Body of pancreas (tissue), 4 donors: Measurements from ENCODE around the gene AGAP3. TPM values are rescaled to one million over a fixed set of nuclear protein-coding genes. Genes with fewer than 3 reads are reported as not detected.

Experiments used
- ATAC-seq: fragments of 150-250 bp; one replicate; pipeline ENCODE4 v1.9.1; 2016
- DNase-seq, 4 donors: peaks; one replicate each; pipeline ENCODE4 v3.0.0-alpha.2; 2019
- H3K27ac ChIP-seq, 4 donors: fragments of 200-600 bp; sonication (generic); 1 replicate in 3 of 4; 2 replicates in 1 of 4; pipeline versions ENCODE4 v1.5.1 to v1.6.1; 2016 to 2019; ENCODE audit warnings: mild to moderate bottlenecking in 1 of 4, mixed read lengths in 1 of 4, moderate library complexity in 1 of 4
- H3K27me3 ChIP-seq, 2 donors: fragments of 200-600 bp; sonication (generic); one replicate each; pipeline ENCODE4 v1.6.0; 2016; ENCODE audit warnings: mild to moderate bottlenecking in 1 of 2
- H3K36me3 ChIP-seq, 2 donors: fragments of 200-600 bp; sonication (generic); replicated peaks in 1 of 2; 2 replicates each; pipeline ENCODE4 v1.5.1; 2016; ENCODE audit warnings: low read depth in 2 of 2; ENCODE audit not compliant: insufficient read depth in 1 of 2
- H3K4me1 ChIP-seq: fragments of 200-600 bp; sonication (generic); one replicate; pipeline ENCODE4 v1.6.0; 2016
- H3K4me3 ChIP-seq, 2 donors: fragments of 200-600 bp; sonication (generic); 1 replicate in 1 of 2; 2 replicates in 1 of 2; pipeline ENCODE4 v1.5.1; 2016 to 2019
- H3K9me3 ChIP-seq, 3 donors: fragments of 200-600 bp; sonication (generic); 1 replicate in 2 of 3; 2 replicates in 1 of 3; pipeline ENCODE4 v1.5.1; 2016
- CTCF ChIP-seq, 7 experiments: fragments of 450-650 bp in 4 of 7; fragments of 200-600 bp in 3 of 7; sonication (generic) in 3 of 7; IDR thresholded peaks; one replicate each; pipeline ENCODE4 v1.5.1; 2016 to 2019; ENCODE audit warnings: antibody characterized with exemption in 7 of 7
- POLR2A ChIP-seq, 3 donors: fragments of 450-650 bp; IDR thresholded peaks; one replicate each; pipeline ENCODE4 v1.6.1; 2016; ENCODE audit warnings: antibody characterized with exemption in 3 of 3, mild to moderate bottlenecking in 2 of 3
- WGBS, 2 donors: methylation state at CpG; one replicate each; pipeline ENCODE4 v1.1.5; 2017; 5-methylcytosine and 5-hydroxymethylcytosine counted together
- intact Hi-C: fragments of 100-400 bp; cut with DNase I; formaldehyde crosslinking; loops from one replicate; pipeline ENCODE4 v1.15.1; 2023
- total RNA-seq, 2 donors: library from RNA; depleted of rRNA; stranded (reverse); fragments of >200 nt; gene quantifications; one replicate each; pipeline ENCODE4 v1.1.0, GENCODE V29; 2016

AGAP3 gene
- total RNA-seq, 2 donors from 2014 or later, result 45.4 to 104 TPM

GRCh38 chr7:151060416-151061212, 25.7 kb upstream of the AGAP3 start:
- no peak for TF ChIP-seq POLR2A (IDR thresholded peaks at IDR 0.05)
- no peaks in the 10 kb centered on the region for H3K27me3 ChIP-seq
- H3K4me1 ChIP-seq, result peaks cover 71% of the 10 kb centered on the region
- DNase-seq, result peak; percentile 53 to 67 (median 66)
- 4 to 6% methylated on average over 5 to 21 of the region's 21 CpGs for WGBS, 2 donors
- peak overlapping the region; percentile 92 to 98 (median 96) for H3K27ac ChIP-seq
- ATAC-seq, result no peak
- peak overlapping the region; percentile 48 to 73 for H3K4me3 ChIP-seq
- H3K36me3 ChIP-seq, result peaks cover 2 to 6% of the 10 kb centered on the region in 2 donors
- intact Hi-C loops, result no loop called here
- H3K9me3 ChIP-seq, result no peaks in the 10 kb centered on the region

GRCh38 chr7:151061213-151062110, 24.8 kb upstream of the AGAP3 start:
- TF ChIP-seq CTCF (IDR thresholded peaks at IDR 0.05), result no peak
- no peak for TF ChIP-seq POLR2A (IDR thresholded peaks at IDR 0.05)
- no peaks in the 10 kb centered on the region for H3K27me3 ChIP-seq
- DNase-seq, result no peak
- 45 to 51% methylated on average over 26 to 33 of the region's 33 CpGs for WGBS, 2 donors
- peak overlapping the region; percentile 87 to 97 (median 94) for H3K27ac ChIP-seq
- peaks cover 70% of the 10 kb centered on the region for H3K4me1 ChIP-seq
- intact Hi-C loops, result no loop called here
- H3K4me3 ChIP-seq, result no peak overlapping the region
- ATAC-seq, result no peak
- peaks cover 2 to 6% of the 10 kb centered on the region in 2 donors for H3K36me3 ChIP-seq
- H3K9me3 ChIP-seq, result no peaks in the 10 kb centered on the region

GRCh38 chr7:151062111-151062398, 24.2 kb upstream of the AGAP3 start:
- peaks cover 6 to 7% of the 10 kb centered on the region in 2 donors for H3K36me3 ChIP-seq
- TF ChIP-seq POLR2A (IDR thresholded peaks at IDR 0.05) (no peak), CTCF (IDR thresholded peaks at IDR 0.05) (no peak)
- intact Hi-C loops, result no loop called here
- DNase-seq, result no peak
- no peak overlapping the region for H3K4me3 ChIP-seq
- H3K27me3 ChIP-seq, result no peaks in the 10 kb centered on the region
- H3K27ac ChIP-seq, result peak overlapping the region; percentile 87 to 97 (median 94)
- no peaks in the 10 kb centered on the region for H3K9me3 ChIP-seq
- peaks cover 65% of the 10 kb centered on the region for H3K4me1 ChIP-seq
- no peak for ATAC-seq
- 8 to 21% methylated on average over 7 to 11 of the region's 11 CpGs for WGBS, 2 donors

GRCh38 chr7:151062399-151063211, 23.7 kb upstream of the AGAP3 start:
- Histone ChIP-seq H3K27ac (peak overlapping the region; percentile 87 to 97 (median 94)), H3K9me3 (no peaks in the 10 kb centered on the region), H3K27me3 (no peaks in the 10 kb centered on the region), H3K4me3 (peak overlapping the region; percentile 13 to 23), H3K4me1 (peaks cover 60% of the 10 kb centered on the region), H3K36me3 (peaks cover 6 to 10% of the 10 kb centered on the region in 2 donors)
- peak; percentile 61 for ATAC-seq
- peak; percentile 96 for DNase-seq
- TF ChIP-seq POLR2A (IDR thresholded peaks at IDR 0.05), result peak; percentile 23 to 69 (median 56)
- TF ChIP-seq CTCF (IDR thresholded peaks at IDR 0.05), result peak in 4 of 7 experiments; percentile 30 to 40 (median 37)
- intact Hi-C loops, result no loop called here
- 6 to 18% methylated on average over 13 to 40 of the region's 43 CpGs for WGBS, 2 donors
